OCI-LY3 (cell line): Measurements from ENCODE around the gene DOCK1.

Experiments
- H2AFZ ChIP-seq: fragments of 200-600, 300-600 bp; shearing (Covaris generic); 2 replicates; pipeline ENCODE4 v1.6.0; 2014; ENCODE audit warnings: antibody characterized with exemption, low read depth, low read length
- H3K27ac ChIP-seq: fragments of 200-600, 300-600 bp; sonication (generic); 2 replicates; pipeline ENCODE4 v1.5.1; 2014; ENCODE audit warnings: mild to moderate bottlenecking, low read length, moderate library complexity, mixed read lengths
- H3K27me3 ChIP-seq: fragments of 200-600, 300-600 bp; sonication (generic); 2 replicates; pipeline ENCODE4 v1.6.1; 2014; ENCODE audit warnings: low read depth, low read length, mixed read lengths
- H3K36me3 ChIP-seq: fragments of 200-600, 300-600 bp; sonication (generic); replicated peaks from 2 replicates; pipeline ENCODE3; 2014; ENCODE audit warnings: low read depth, low read length, mixed read lengths
- H3K4me1 ChIP-seq: fragments of 300-600, 200-600 bp; sonication (generic); 2 replicates; pipeline ENCODE4 v1.6.1; 2014; ENCODE audit warnings: low read length, mixed read lengths
- H3K4me2 ChIP-seq: fragments of 200-600, 300-600 bp; sonication (generic); 2 replicates; pipeline ENCODE4 v1.6.1; 2014; ENCODE audit warnings: low read length, mixed read lengths
- H3K4me3 ChIP-seq: fragments of 300-600, 200-600 bp; sonication (generic); 2 replicates; pipeline ENCODE4 v1.5.1; 2014; ENCODE audit warnings: antibody characterized with exemption, mild to moderate bottlenecking, low read length, moderate library complexity
- H3K79me2 ChIP-seq: fragments of 300-600, 200-600 bp; shearing (Covaris generic); 2 replicates; pipeline ENCODE4 v1.6.1; 2014; ENCODE audit warnings: mild to moderate bottlenecking, low read length, mixed read lengths
- H3K9ac ChIP-seq: fragments of 300-600, 200-600 bp; shearing (Covaris generic); 2 replicates; pipeline ENCODE4 v1.6.0; 2014; ENCODE audit warnings: mild to moderate bottlenecking, low read length, moderate library complexity
- H3K9me3 ChIP-seq: fragments of 200-600, 300-600 bp; shearing (Covaris generic); 2 replicates; pipeline ENCODE4 v1.6.1; 2014; ENCODE audit warnings: low read length, mixed read lengths; ENCODE audit not compliant: insufficient read depth
- H4K20me1 ChIP-seq: fragments of 200-600, 300-600 bp; sonication (generic); 2 replicates; pipeline ENCODE4 v1.6.1; 2016; ENCODE audit warnings: low read length, mixed read lengths; ENCODE audit not compliant: insufficient read depth
- CTCF ChIP-seq: fragments of 200-600, 300-600 bp; sonication (generic); IDR thresholded peaks from 2 replicates; pipeline ENCODE4 v1.5.1; 2014; ENCODE audit warnings: antibody characterized with exemption, low read length, low read depth
- EZH2phosphoT487 ChIP-seq: fragments of 200-600 bp; shearing (Covaris generic); IDR thresholded peaks from 2 replicates; pipeline ENCODE4 v1.6.1; 2018; ENCODE audit warnings: antibody characterized with exemption, mixed run types, low read depth

DOCK1 gene

DNA sequence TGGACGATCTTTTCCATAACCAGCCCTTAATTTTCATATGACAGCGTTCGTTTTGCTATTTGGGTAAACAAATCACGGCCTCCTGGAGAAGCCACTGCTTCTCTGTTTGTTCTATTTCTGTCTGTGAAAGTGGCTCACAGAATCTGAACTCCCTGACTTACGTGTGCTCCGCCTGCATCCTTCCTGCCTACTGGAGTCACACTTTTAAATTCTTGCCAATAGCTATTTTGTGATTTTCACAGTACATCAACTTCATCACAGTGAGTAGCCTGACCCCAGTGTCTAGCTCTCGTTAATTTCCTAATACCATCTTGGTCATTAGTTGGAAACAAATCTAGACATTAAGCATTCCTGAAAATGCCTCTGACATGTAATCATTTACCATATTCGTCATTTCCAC lies 594.9 kb downstream of the DOCK1 start:
- no peak overlapping the region for H3K27ac ChIP-seq
- TF ChIP-seq CTCF = no peak
- no peak for TF ChIP-seq EZH2phosphoT487
- H3K4me1 ChIP-seq = no peaks in the 10 kb centered on the region
- H3K9ac ChIP-seq = no peak overlapping the region
- H3K4me3 ChIP-seq = no peak overlapping the region
- H4K20me1 ChIP-seq = no peaks in the 10 kb centered on the region
- no peaks in the 10 kb centered on the region for H3K36me3 ChIP-seq
- H2AFZ ChIP-seq = no peak overlapping the region
- no peaks in the 10 kb centered on the region for H3K9me3 ChIP-seq
- no peaks in the 10 kb centered on the region for H3K27me3 ChIP-seq
- no peak overlapping the region for H3K4me2 ChIP-seq
- no peaks in the 10 kb centered on the region for H3K79me2 ChIP-seq
